Measurements from ENCODE around the gene ZP3.

- TF ChIP-seq, protein P1, sequence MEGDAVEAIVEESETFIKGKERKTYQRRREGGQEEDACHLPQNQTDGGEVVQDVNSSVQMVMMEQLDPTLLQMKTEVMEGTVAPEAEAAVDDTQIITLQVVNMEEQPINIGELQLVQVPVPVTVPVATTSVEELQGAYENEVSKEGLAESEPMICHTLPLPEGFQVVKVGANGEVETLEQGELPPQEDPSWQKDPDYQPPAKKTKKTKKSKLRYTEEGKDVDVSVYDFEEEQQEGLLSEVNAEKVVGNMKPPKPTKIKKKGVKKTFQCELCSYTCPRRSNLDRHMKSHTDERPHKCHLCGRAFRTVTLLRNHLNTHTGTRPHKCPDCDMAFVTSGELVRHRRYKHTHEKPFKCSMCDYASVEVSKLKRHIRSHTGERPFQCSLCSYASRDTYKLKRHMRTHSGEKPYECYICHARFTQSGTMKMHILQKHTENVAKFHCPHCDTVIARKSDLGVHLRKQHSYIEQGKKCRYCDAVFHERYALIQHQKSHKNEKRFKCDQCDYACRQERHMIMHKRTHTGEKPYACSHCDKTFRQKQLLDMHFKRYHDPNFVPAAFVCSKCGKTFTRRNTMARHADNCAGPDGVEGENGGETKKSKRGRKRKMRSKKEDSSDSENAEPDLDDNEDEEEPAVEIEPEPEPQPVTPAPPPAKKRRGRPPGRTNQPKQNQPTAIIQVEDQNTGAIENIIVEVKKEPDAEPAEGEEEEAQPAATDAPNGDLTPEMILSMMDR (IDR thresholded peaks at IDR 0.05; ENCODE audit: control extremely low read depth in 1 of 3, insufficient read depth in 1 of 3, low read depth in 1 of 3, low read length in 3 of 3): no peak
- no peak for TF ChIP-seq TEAD4 (IDR thresholded peaks at IDR 0.05; ENCODE audit: low read depth, low read length)
Observed at GRCh38 chr7:76396864-76397263, 27.9 kb upstream of the ZP3 start.
